Testis (tissue), 2 donors: ENCODE results near the gene C1orf116.

Experiments used
- CTCF ChIP-seq, 3 experiments: fragments of 450-650 bp in 2 of 3; fragments of 200-600 bp in 1 of 3; sonication (generic) in 1 of 3; IDR thresholded peaks; one replicate each; pipeline ENCODE4 v1.5.1; 2016 to 2019; ENCODE audit warnings: antibody characterized with exemption in 3 of 3, mild to moderate bottlenecking in 2 of 3, moderate library complexity in 1 of 3
- POLR2A ChIP-seq: fragments of 450-650 bp; IDR thresholded peaks from one replicate; pipeline ENCODE4 v1.6.1; 2017; ENCODE audit warnings: antibody characterized with exemption, mild to moderate bottlenecking, moderate library complexity

GRCh38 chr1:207003210-207003609 is 29.3 kb downstream of the C1orf116 start:
- no peak for TF ChIP-seq CTCF (IDR thresholded peaks at IDR 0.05)
- no peak for TF ChIP-seq POLR2A
